Adrenal gland (tissue), 5 donors: ENCODE data around the gene TNFRSF25.

Experiments
- CTCF ChIP-seq, 6 experiments: fragments of 450-650 bp in 4 of 6; fragments of 200-600 bp in 2 of 6; sonication (generic) in 1 of 6; IDR thresholded peaks; 1 replicate in 5 of 6; 2 replicates in 1 of 6; pipeline versions ENCODE4 v1.5.1 to v1.8.0; 2016 to 2021; ENCODE audit warnings: antibody characterized with exemption in 6 of 6, mild to moderate bottlenecking in 2 of 6, moderate library complexity in 1 of 6
- POLR2A ChIP-seq, 2 donors: fragments of 450-650 bp; IDR thresholded peaks; one replicate each; pipeline ENCODE4 v1.6.1; 2017; ENCODE audit warnings: antibody characterized with exemption in 2 of 2, mild to moderate bottlenecking in 2 of 2, moderate library complexity in 1 of 2
- donor health status: DM: no; HTN: no; CAD: no.

GRCh38 chr1:6499296-6499695, 33.3 kb upstream of the TNFRSF25 start:
- no peak for TF ChIP-seq CTCF (IDR thresholded peaks at IDR 0.05)
- TF ChIP-seq POLR2A (IDR thresholded peaks at IDR 0.05), result no peak
